NB4 (cell line): ENCODE measurements around the gene KANSL3.

Experiments
- CTCF ChIP-seq: IDR thresholded peaks from one replicate; pipeline ENCODE4 v1.5.1; 2012; ENCODE audit warnings: low read depth, low read length
- MAX ChIP-seq: IDR thresholded peaks from 2 replicates; pipeline ENCODE4 v1.6.1; 2011; ENCODE audit warnings: low read depth, low read length
- POLR2A ChIP-seq: IDR thresholded peaks from 2 replicates; pipeline ENCODE4 v1.6.1; 2011; ENCODE audit warnings: mild to moderate bottlenecking; ENCODE audit not compliant: insufficient read length; ENCODE audit errors: extremely low read depth

GRCh38 chr2:96680561-96681141 lies 42.5 kb upstream of the KANSL3 start:
- TF ChIP-seq CTCF, result no peak
- TF ChIP-seq MAX, result no peak
- no peak for TF ChIP-seq POLR2A
